ENCODE results near the gene PKD1L1. TPM values are rescaled to one million over a fixed set of nuclear protein-coding genes. Genes with fewer than 3 reads are reported as not detected.

PKD1L1 gene
- total RNA-seq, 1 donor from 2014 or later, result 0.17 TPM

DNA sequence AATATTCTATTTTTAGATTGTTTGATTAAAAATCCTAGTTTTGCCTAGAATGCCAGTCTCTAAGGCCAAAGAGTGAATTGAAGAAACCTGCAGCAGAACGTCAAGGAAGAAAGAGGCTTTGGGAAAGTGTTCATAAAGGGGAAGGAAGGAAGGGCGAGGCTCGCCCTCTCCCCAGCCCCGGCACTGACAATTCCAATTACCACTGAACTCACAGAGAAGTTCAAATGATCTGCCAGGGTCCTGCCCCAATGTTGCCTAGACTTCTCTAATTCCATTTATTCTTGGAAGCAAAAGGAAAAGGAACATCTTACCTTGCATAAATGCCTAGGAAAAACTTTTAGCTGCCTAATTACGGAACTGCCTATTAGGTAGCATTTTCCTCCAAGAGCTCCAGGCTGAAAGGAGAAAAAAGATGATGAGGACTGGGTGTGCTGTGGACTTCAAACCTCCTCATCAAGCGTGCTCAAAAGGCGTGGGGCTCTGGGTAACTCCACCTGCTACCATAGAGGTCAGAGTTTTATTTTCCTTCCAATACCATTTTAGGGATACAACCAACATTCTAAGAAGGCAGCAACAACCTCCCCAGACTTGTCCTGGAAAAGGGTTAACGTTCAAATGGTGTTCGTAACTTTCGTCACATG lies 134.5 kb downstream of the PKD1L1 start:
- no peak for DNase-seq (ENCODE audit: extremely low spot score, unreplicated experiment)
- Mint-ChIP-seq H3K27ac (no peak overlapping the region), H3K9me3 (no peaks in the 10 kb centered on the region), H3K4me1 (ENCODE audit: unreplicated experiment) (peaks cover 16% of the 10 kb centered on the region), H3K4me3 (no peak overlapping the region), H3K27me3 (peaks cover 11% of the 10 kb centered on the region), H3K36me3 (no peaks in the 10 kb centered on the region)
- TF ChIP-seq CTCF (conservative IDR thresholded peaks at IDR 0.05), result no peak

GRCh38 chr7:47812429-47813136 lies 135.7 kb downstream of the PKD1L1 start:
- H3K4me3 Mint-ChIP-seq, result no peak overlapping the region
- no peak overlapping the region for H3K27ac Mint-ChIP-seq
- H3K27me3 Mint-ChIP-seq, result peaks cover 14% of the 10 kb centered on the region
- H3K9me3 Mint-ChIP-seq, result no peaks in the 10 kb centered on the region
- no peak for TF ChIP-seq CTCF (conservative IDR thresholded peaks at IDR 0.05)
- peaks cover 11% of the 10 kb centered on the region for H3K4me1 Mint-ChIP-seq (ENCODE audit: unreplicated experiment)
- no peak for DNase-seq (ENCODE audit: extremely low spot score, unreplicated experiment)
- H3K36me3 Mint-ChIP-seq, result no peaks in the 10 kb centered on the region

DNA sequence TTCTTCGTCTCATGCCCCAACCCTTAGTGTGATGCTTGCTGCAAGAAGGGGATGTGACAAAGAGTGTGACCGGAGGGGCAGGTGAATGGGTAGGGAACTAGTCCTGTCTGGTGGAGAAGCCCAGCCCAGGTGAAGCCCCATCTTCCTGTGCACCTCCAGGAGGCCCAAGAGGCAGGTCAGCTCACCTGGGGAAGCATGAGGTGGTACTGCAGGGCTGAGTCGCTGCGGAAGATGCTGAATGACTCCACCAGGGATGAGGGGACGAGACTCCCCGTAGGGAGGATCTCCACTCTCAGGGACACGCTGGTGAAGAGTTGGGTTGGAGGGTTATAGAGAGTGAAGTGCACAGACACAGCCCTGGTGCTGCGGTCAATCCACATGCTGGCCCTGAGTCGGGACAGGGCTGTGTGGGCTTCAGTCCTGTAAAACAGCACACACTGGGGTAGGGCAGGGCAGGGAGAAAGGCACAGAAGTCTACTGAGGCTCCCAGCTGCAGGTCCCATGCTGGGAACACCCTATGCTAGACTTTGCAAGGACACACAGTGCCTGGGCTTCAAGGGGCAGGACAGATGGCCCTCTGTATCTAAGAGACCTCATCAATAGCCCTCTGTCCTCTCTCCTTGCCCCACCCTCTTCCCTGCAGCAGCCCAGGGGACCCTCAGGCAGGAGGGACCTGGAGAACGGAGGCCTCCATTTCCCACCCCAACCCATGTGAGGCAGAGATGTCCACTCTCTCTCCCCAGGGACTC lies 136.5 kb downstream of the PKD1L1 start:
- no peak for TF ChIP-seq CTCF (conservative IDR thresholded peaks at IDR 0.05)
- no peaks in the 10 kb centered on the region for H3K36me3 Mint-ChIP-seq
- no peak overlapping the region for H3K4me3 Mint-ChIP-seq
- H3K4me1 Mint-ChIP-seq (ENCODE audit: unreplicated experiment), result peaks cover 15% of the 10 kb centered on the region
- no peaks in the 10 kb centered on the region for H3K9me3 Mint-ChIP-seq
- peaks cover 17% of the 10 kb centered on the region for H3K27me3 Mint-ChIP-seq
- no peak for DNase-seq (ENCODE audit: extremely low spot score, unreplicated experiment)
- no peak overlapping the region for H3K27ac Mint-ChIP-seq

DNA sequence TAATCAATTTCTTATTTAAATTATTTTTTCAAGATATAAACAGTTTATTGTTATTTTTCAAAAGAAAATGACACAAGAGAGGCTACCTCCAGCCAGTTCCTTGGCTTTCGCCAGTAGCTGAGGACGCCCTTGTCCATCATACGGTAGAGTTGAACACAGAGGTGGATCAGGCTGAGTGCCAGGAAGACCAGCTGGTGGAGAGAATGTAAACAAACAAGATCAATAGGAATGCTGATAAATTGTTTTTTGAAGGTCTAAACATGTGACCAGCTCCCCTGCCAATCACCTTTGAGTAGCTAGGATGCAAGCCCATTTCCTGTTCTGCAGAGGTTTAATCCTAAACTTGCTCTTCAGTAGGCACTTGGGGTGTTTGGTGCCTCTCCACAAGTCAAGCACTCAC lies 138.9 kb downstream of the PKD1L1 start:
- Mint-ChIP-seq H3K27me3 (peaks cover 23% of the 10 kb centered on the region), H3K27ac (no peak overlapping the region), H3K4me3 (no peak overlapping the region), H3K4me1 (ENCODE audit: unreplicated experiment) (peaks cover 4% of the 10 kb centered on the region), H3K36me3 (no peaks in the 10 kb centered on the region), H3K9me3 (no peaks in the 10 kb centered on the region)
- no peak for TF ChIP-seq CTCF (conservative IDR thresholded peaks at IDR 0.05)
- no peak for DNase-seq (ENCODE audit: extremely low spot score, unreplicated experiment)

DNA sequence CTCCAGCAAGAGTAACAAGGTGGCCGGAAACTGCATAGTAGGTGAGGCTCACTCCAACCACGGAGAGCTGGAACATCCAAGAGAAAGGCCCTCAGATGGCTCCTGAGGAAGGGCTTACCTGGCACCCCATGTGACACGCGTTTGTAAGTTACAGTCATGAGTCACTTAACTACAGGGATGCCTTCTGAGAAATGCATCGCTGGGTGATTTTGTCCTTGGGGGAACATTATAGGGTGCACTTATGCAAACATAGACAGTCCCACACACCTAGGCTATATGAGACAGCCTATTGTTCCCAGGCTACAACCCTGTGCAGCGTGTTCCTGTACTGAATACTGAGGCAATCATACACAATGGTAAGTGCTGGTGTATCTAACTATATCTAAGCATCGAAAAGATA lies 139.9 kb downstream of the PKD1L1 start:
- Mint-ChIP-seq H3K9me3 (no peaks in the 10 kb centered on the region), H3K27ac (no peak overlapping the region), H3K27me3 (peaks cover 21% of the 10 kb centered on the region), H3K4me3 (no peak overlapping the region), H3K4me1 (ENCODE audit: unreplicated experiment) (peaks cover 7% of the 10 kb centered on the region), H3K36me3 (no peaks in the 10 kb centered on the region)
- TF ChIP-seq CTCF (conservative IDR thresholded peaks at IDR 0.05), result no peak
- DNase-seq (ENCODE audit: extremely low spot score, unreplicated experiment), result no peak

Data from type B pancreatic cell (in vitro differentiated cells).